Mucosa of descending colon (tissue), 3 donors: ENCODE results near the gene CCBE1. TPM values are rescaled to one million over a fixed set of nuclear protein-coding genes. Genes with fewer than 3 reads are reported as not detected.

Experiments
- ATAC-seq: fragments of 200-7000 bp; cut with Tn5 transposase; one replicate; pipeline ENCODE4 v1.9.1; 2020; ENCODE audit warnings: mild to moderate bottlenecking, moderate library complexity
- DNase-seq, 3 donors: peaks; one replicate each; pipeline ENCODE4 v3.0.0-alpha.2; 2020
- H3K36me3 ChIP-seq: fragments of 200-600 bp; one replicate; pipeline ENCODE4 v1.8.0; 2021; ENCODE audit warnings: low read depth, mild to moderate bottlenecking
- H3K4me1 ChIP-seq: fragments of 200-600 bp; one replicate; pipeline ENCODE4 v1.8.0; 2021; ENCODE audit warnings: low read depth, mild to moderate bottlenecking
- H3K4me3 ChIP-seq: fragments of 200-600 bp; one replicate; pipeline ENCODE4 v1.8.0; 2021; ENCODE audit warnings: mild to moderate bottlenecking
- H3K9me3 ChIP-seq: fragments of 200-600 bp; one replicate; pipeline ENCODE4 v1.8.0; 2021; ENCODE audit warnings: mild to moderate bottlenecking
- CTCF ChIP-seq: fragments of 200-600 bp; IDR thresholded peaks from one replicate; pipeline ENCODE4 v1.8.0; 2022; ENCODE audit warnings: antibody characterized with exemption, mild to moderate bottlenecking
- intact Hi-C, 2 donors: fragments of 100-400 bp; cut with DNase I in 1 of 2; cut with micrococcal nuclease in 1 of 2; formaldehyde crosslinking; loops; one replicate each; pipeline versions ENCODE4 v1.11.0 to v1.11.1; 2022; cut with DNase I, micrococcal nuclease
- total RNA-seq, 3 donors: library from RNA; stranded (reverse); fragmentation: NEBNext Ultra II Directional in 2 of 3; extraction: Animal tissue kit (Norgen Biotek cat#: 25700) in 2 of 3; gene quantifications; one replicate each; pipeline versions ENCODE4 v1.2.1 to v1.2.4, GENCODE V29; 2021 to 2023
- donor health status: DM: no; HTN: no; CAD: no; lungs with moderate emphysema.
- donor health status: DM: no; HTN: no; CAD: no.
- donor health status: DM: no; HTN: yes; CAD: no.

Gene CCBE1
- total RNA-seq, 3 donors from 2014 or later = 1.6 to 54.7 (median 2.2) TPM

- DNase-seq = no peak
- Histone ChIP-seq H3K4me3 (no peak overlapping the region), H3K36me3 (no peaks in the 10 kb centered on the region), H3K9me3 (no peaks in the 10 kb centered on the region), H3K4me1 (no peaks in the 10 kb centered on the region)
- ATAC-seq = no peak
- intact Hi-C loops = no loop called here
- TF ChIP-seq CTCF = no peak
Observed at GRCh38 chr18:59468821-59469220, 228.4 kb downstream of the CCBE1 start.

DNA sequence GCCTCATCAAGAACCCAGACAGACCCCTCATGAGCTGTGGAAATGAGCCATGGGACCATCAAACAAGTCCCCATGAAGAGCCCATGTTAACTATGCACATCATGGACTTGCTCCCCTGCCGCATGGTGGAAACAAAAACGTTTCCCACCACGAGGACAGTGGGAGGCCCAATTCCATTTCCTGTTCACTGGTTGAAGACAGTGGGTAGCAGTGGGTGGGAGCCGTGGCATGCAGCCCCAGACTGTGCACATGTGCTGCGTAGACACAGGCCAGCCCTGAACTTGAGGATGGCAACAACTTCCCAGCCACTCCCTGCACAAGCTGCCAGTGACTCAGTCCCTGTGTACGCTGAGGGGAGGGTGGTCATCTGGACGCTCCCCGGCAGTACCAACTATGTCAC lies 229.7 kb downstream of the CCBE1 start:
- Histone ChIP-seq H3K4me1 (no peaks in the 10 kb centered on the region), H3K36me3 (no peaks in the 10 kb centered on the region), H3K9me3 (no peaks in the 10 kb centered on the region), H3K4me3 (no peak overlapping the region)
- intact Hi-C loops = no loop called here
- ATAC-seq = no peak
- DNase-seq = no peak
- TF ChIP-seq CTCF = no peak

DNA sequence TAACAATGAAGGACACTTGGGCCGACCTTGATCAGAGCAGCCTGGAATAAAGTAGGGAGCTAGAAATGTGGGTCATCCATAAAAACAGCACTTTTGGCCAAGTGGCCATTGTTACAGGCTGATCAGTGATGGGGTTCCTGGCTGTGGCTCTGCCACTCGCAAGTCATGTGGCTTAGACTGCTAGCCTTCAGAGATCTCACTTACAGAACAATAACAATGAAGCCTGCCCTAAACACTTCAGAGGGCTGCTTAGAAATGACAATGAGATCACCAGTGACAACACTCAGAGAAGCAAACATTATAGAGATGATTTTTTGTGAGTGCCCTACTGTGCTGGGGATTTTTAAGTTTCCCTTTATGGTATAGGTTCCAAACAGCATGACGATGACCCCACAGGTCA lies 230.2 kb downstream of the CCBE1 start:
- Histone ChIP-seq H3K4me1 (no peaks in the 10 kb centered on the region), H3K9me3 (no peaks in the 10 kb centered on the region), H3K4me3 (no peak overlapping the region), H3K36me3 (no peaks in the 10 kb centered on the region)
- no peak for TF ChIP-seq CTCF
- intact Hi-C loops = no loop called here
- DNase-seq = no peak
- ATAC-seq = no peak

- no peak for TF ChIP-seq CTCF
- intact Hi-C loops = no loop called here
- ATAC-seq = no peak
- Histone ChIP-seq H3K4me3 (no peak overlapping the region), H3K4me1 (no peaks in the 10 kb centered on the region), H3K9me3 (no peaks in the 10 kb centered on the region), H3K36me3 (no peaks in the 10 kb centered on the region)
- DNase-seq = no peak
Observed at GRCh38 chr18:59464486-59464885, 232.7 kb downstream of the CCBE1 start.

- Histone ChIP-seq H3K9me3 (no peaks in the 10 kb centered on the region), H3K36me3 (no peaks in the 10 kb centered on the region), H3K4me3 (no peak overlapping the region), H3K4me1 (no peaks in the 10 kb centered on the region)
- intact Hi-C loops = no loop called here
- ATAC-seq (no peak), DNase-seq (no peak)
- no peak for TF ChIP-seq CTCF
Observed at GRCh38 chr18:59461171-59461570, 236.1 kb downstream of the CCBE1 start.

GRCh38 chr18:59460072-59460420 lies 237.2 kb downstream of the CCBE1 start:
- no peak for TF ChIP-seq CTCF
- H3K36me3 ChIP-seq = no peaks in the 10 kb centered on the region
- ATAC-seq (no peak), DNase-seq (no peak)
- H3K9me3 ChIP-seq = no peaks in the 10 kb centered on the region
- H3K4me1 ChIP-seq = no peaks in the 10 kb centered on the region
- intact Hi-C loops = no loop called here
- H3K4me3 ChIP-seq = no peak overlapping the region
